PC-9 (cell line): ENCODE data around the gene PRPSAP2. TPM values are rescaled to one million over a fixed set of nuclear protein-coding genes. Genes with fewer than 3 reads are reported as not detected.

Experiments
- BruUV-seq: library from RNA; stranded (reverse); fragments of 400-500 nt; replicated peaks from 2 replicates; lab custom pipeline; 2021; lab: Mats Ljungman, UMichigan
- CTCF ChIA-PET: fragments of 300-600 bp; sonication (Branson Sonifier 250); formaldehyde crosslinking; loops from one replicate; lab custom pipeline; 2022; ENCODE audit warnings: antibody characterized with exemption; lab: Charles Lee
- POLR2A ChIA-PET: fragments of 300-600 bp; sonication (Branson Sonifier 250); formaldehyde crosslinking; loops from one replicate; lab custom pipeline; 2022; ENCODE audit warnings: antibody characterized with exemption; ENCODE audit not compliant: unreplicated experiment; lab: Charles Lee
- DNase-seq, 2 experiments: peaks; one replicate each; pipeline versions ENCODE4 v3.0.0 to v3.0.0-alpha.2; 2015 to 2022; ENCODE audit warnings: mixed read lengths in 1 of 2
- H2AFZ ChIP-seq: fragments of 200-600 bp; sonication (generic); 2 replicates; pipeline ENCODE4 v1.8.1; 2017; ENCODE audit warnings: antibody characterized with exemption
- H3F3A ChIP-seq: fragments of 200-600 bp; sonication (generic); 2 replicates; pipeline ENCODE4 v1.8.1; 2017; ENCODE audit warnings: antibody characterized with exemption, mild to moderate bottlenecking, low read depth; ENCODE audit not compliant: insufficient read depth
- H3K27ac ChIP-seq: fragments of 200-600 bp; sonication (generic); 2 replicates; pipeline ENCODE4 v1.6.1; 2016; ENCODE audit warnings: mixed run types
- H3K27me3 ChIP-seq: fragments of 200-600 bp; sonication (generic); 2 replicates; pipeline ENCODE4 v1.6.1; 2016; ENCODE audit warnings: low read depth, mixed run types; ENCODE audit not compliant: insufficient read depth
- H3K36me3 ChIP-seq: fragments of 200-600 bp; sonication (generic); 2 replicates; pipeline ENCODE4 v1.6.1; 2016; ENCODE audit warnings: low read depth, mixed run types
- H3K4me1 ChIP-seq: fragments of 200-600 bp; sonication (generic); replicated peaks from 2 replicates; pipeline ENCODE4 v1.6.1; 2016; ENCODE audit warnings: mixed run types; ENCODE audit not compliant: insufficient read depth
- H3K4me2 ChIP-seq: fragments of 200-600 bp; sonication (generic); 2 replicates; pipeline ENCODE4 v1.6.1; 2017; ENCODE audit warnings: mixed run types
- H3K4me3 ChIP-seq: fragments of 200-600 bp; sonication (generic); 2 replicates; pipeline ENCODE4 v1.6.1; 2016; ENCODE audit warnings: mixed run types
- H3K79me2 ChIP-seq: fragments of 200-600 bp; sonication (generic); 2 replicates; pipeline ENCODE4 v1.6.1; 2017; ENCODE audit warnings: low read depth, mixed run types
- H3K9me2 ChIP-seq: fragments of 200-600 bp; sonication (generic); 2 replicates; pipeline ENCODE4 v1.8.1; 2017; ENCODE audit warnings: mild to moderate bottlenecking; ENCODE audit not compliant: insufficient read depth
- H3K9me3 ChIP-seq: fragments of 200-600 bp; sonication (generic); 2 replicates; pipeline ENCODE4 v1.8.1; 2016; ENCODE audit warnings: low read depth; ENCODE audit not compliant: insufficient read depth
- H4K20me1 ChIP-seq: fragments of 200-600 bp; sonication (generic); 2 replicates; pipeline ENCODE4 v1.8.1; 2017; ENCODE audit not compliant: insufficient read depth
- CTCF ChIP-seq: fragments of 200-600 bp; sonication (generic); conservative IDR thresholded peaks from 2 replicates; pipeline ENCODE4 v1.6.1; 2017; ENCODE audit warnings: mixed run types, antibody characterized with exemption, mild to moderate bottlenecking, moderate library complexity
- EZH2 ChIP-seq: fragments of 200-600 bp; sonication (generic); IDR thresholded peaks from 2 replicates; pipeline ENCODE4 v1.8.0; 2017; ENCODE audit warnings: antibody characterized with exemption, low read depth
- intact Hi-C: fragments of 100-400 bp; cut with micrococcal nuclease; formaldehyde crosslinking; loops from one replicate; pipeline ENCODE4 v1.10.0; 2022; ENCODE audit not compliant: unreplicated experiment
- total RNA-seq: library from RNA; stranded (reverse); gene quantifications from 2 replicates; pipeline ENCODE4 v1.2.3, GENCODE V29; 2021

The PRPSAP2 gene
- total RNA-seq, 1 experiment from 2014 or later, result 50.0 TPM

GRCh38 chr17:18891541-18891940, 33.6 kb downstream of the PRPSAP2 start:
- H4K20me1 ChIP-seq, result 0 out of 2 replicates have a peak, but pooled peaks cover 4% of the 10 kb centered on the region
- DNase-seq, result no peak
- H3K27me3 ChIP-seq, result no peaks in the 10 kb centered on the region
- no peaks in the 10 kb centered on the region for H3K9me2 ChIP-seq
- intact Hi-C loops, result no loop called here
- ChIA-PET CTCF (no interaction called here), POLR2A (no interaction called here)
- BruUV-seq, result no TSS peak
- no peak overlapping the region for H3K27ac ChIP-seq
- H3K36me3 ChIP-seq, result 0 out of 2 replicates have a peak, but pooled peaks cover 7% of the 10 kb centered on the region
- H2AFZ ChIP-seq, result no peak overlapping the region
- H3F3A ChIP-seq, result no peaks in the 10 kb centered on the region
- no peak overlapping the region for H3K4me3 ChIP-seq
- H3K4me2 ChIP-seq, result no peak overlapping the region
- no peaks in the 10 kb centered on the region for H3K4me1 ChIP-seq
- TF ChIP-seq CTCF, result no peak
- H3K79me2 ChIP-seq, result no peaks in the 10 kb centered on the region
- no peaks in the 10 kb centered on the region for H3K9me3 ChIP-seq

GRCh38 chr17:18896146-18896545, 38.2 kb downstream of the PRPSAP2 start:
- ChIA-PET CTCF (interaction anchor here (0.7 kb wide), 1 partner anchor 16 kb away, joined by 12 read pairs; no protein-coding TSS in a partner anchor), POLR2A (interaction anchor here (0.6 kb wide), 1 partner anchor 51 kb away, joined by 8 read pairs; no protein-coding TSS in a partner anchor)
- no peaks in the 10 kb centered on the region for H3K9me3 ChIP-seq
- no peak overlapping the region for H3K4me2 ChIP-seq
- intact Hi-C loops, result no loop called here
- no TSS peak for BruUV-seq
- no peak overlapping the region for H2AFZ ChIP-seq
- DNase-seq, result no peak
- H3K9me2 ChIP-seq, result no peaks in the 10 kb centered on the region
- no peaks in the 10 kb centered on the region for H3K27me3 ChIP-seq
- no peaks in the 10 kb centered on the region for H3K4me1 ChIP-seq
- TF ChIP-seq CTCF, result no peak
- TF ChIP-seq EZH2, result no peak
- peaks cover 6% of the 10 kb centered on the region; the same call in 1 of the 2 replicates for H3K36me3 ChIP-seq
- H3K79me2 ChIP-seq, result no peaks in the 10 kb centered on the region
- H3F3A ChIP-seq, result no peaks in the 10 kb centered on the region
- H3K4me3 ChIP-seq, result no peak overlapping the region
- no peak overlapping the region for H3K27ac ChIP-seq
- H4K20me1 ChIP-seq, result no peaks in the 10 kb centered on the region

GRCh38 chr17:18896947-18897346, 39.0 kb downstream of the PRPSAP2 start:
- no peak overlapping the region for H3K4me2 ChIP-seq
- intact Hi-C loops, result no loop called here
- peaks cover 6% of the 10 kb centered on the region; the same call in 1 of the 2 replicates for H3K36me3 ChIP-seq
- no peaks in the 10 kb centered on the region for H3K9me2 ChIP-seq
- H3K9me3 ChIP-seq, result no peaks in the 10 kb centered on the region
- H3K4me1 ChIP-seq, result no peaks in the 10 kb centered on the region
- H3K79me2 ChIP-seq, result no peaks in the 10 kb centered on the region
- no peak for DNase-seq
- no peaks in the 10 kb centered on the region for H4K20me1 ChIP-seq
- H3F3A ChIP-seq, result no peaks in the 10 kb centered on the region
- H3K27me3 ChIP-seq, result no peaks in the 10 kb centered on the region
- ChIA-PET POLR2A (no interaction called here), CTCF (interaction anchor here (0.7 kb wide), 1 partner anchor 16 kb away, joined by 12 read pairs; no protein-coding TSS in a partner anchor)
- H2AFZ ChIP-seq, result no peak overlapping the region
- no peak overlapping the region for H3K4me3 ChIP-seq
- TF ChIP-seq EZH2 (no peak), CTCF (no peak)
- BruUV-seq, result no TSS peak
- H3K27ac ChIP-seq, result no peak overlapping the region
